NT2/D1 (cell line): ENCODE data around the gene CWF19L2.

Experiments
- DNase-seq: peaks from one replicate; pipeline ENCODE4 v3.0.0-alpha.2; 2011; ENCODE audit warnings: low read depth, low spot score
- H3K27me3 ChIP-seq: 2 replicates; pipeline ENCODE4 v1.6.0; 2011; ENCODE audit warnings: mild to moderate bottlenecking; ENCODE audit not compliant: insufficient read length, insufficient read depth
- H3K36me3 ChIP-seq: 2 replicates; pipeline ENCODE4 v1.6.1; 2011; ENCODE audit warnings: mild to moderate bottlenecking, low read length, mixed read lengths; ENCODE audit not compliant: insufficient read depth, insufficient read length
- H3K4me1 ChIP-seq: 2 replicates; pipeline ENCODE4 v1.5.1; 2011; ENCODE audit not compliant: insufficient read depth, insufficient read length
- H3K4me3 ChIP-seq: 2 replicates; pipeline ENCODE4 v1.5.1; 2011; ENCODE audit warnings: low read depth; ENCODE audit not compliant: insufficient read length
- H3K9ac ChIP-seq: 2 replicates; pipeline ENCODE4 v1.6.0; 2011; ENCODE audit warnings: low read depth; ENCODE audit not compliant: insufficient read length
- H3K9me3 ChIP-seq: 2 replicates; pipeline ENCODE4 v1.5.1; 2011; ENCODE audit warnings: mild to moderate bottlenecking, low read length; ENCODE audit not compliant: insufficient read depth
- SUZ12 ChIP-seq: IDR thresholded peaks from 2 replicates; pipeline ENCODE4 v1.6.1; 2011; ENCODE audit not compliant: insufficient read length, insufficient read depth; ENCODE audit errors: extremely low read depth
- YY1 ChIP-seq: IDR thresholded peaks from 2 replicates; pipeline ENCODE4 v1.6.1; 2011; ENCODE audit not compliant: insufficient read length, insufficient read depth
- ZNF274 ChIP-seq: IDR thresholded peaks from 2 replicates; pipeline ENCODE4 v1.6.1; 2011; ENCODE audit warnings: mild to moderate bottlenecking, low read depth, low read length

Gene CWF19L2

DNA sequence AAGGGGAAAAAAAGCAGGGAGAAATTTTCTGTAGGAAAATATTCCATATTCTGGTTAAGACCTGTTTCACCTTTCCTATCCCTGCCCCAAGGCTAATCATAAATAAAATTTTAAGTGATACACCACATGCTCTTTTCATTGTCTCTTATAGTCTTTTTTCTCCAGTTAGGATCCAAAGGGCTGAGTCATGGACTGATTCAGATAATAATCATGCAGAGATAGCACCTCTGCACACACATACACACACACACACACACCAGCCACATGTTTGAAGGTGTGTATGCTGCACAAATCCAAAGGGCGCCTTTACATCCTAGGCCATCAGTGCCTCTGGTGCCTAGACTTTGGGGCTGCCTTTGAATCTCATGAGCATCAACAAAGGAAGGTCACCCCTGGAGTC, 35.5 kb upstream of the CWF19L2 start:
- H3K4me3 ChIP-seq, result no peak overlapping the region
- no peaks in the 10 kb centered on the region for H3K4me1 ChIP-seq
- H3K9me3 ChIP-seq, result no peaks in the 10 kb centered on the region
- no peaks in the 10 kb centered on the region for H3K36me3 ChIP-seq
- DNase-seq, result no peak
- H3K27me3 ChIP-seq, result no peaks in the 10 kb centered on the region
- TF ChIP-seq YY1, result no peak
- no peak for TF ChIP-seq SUZ12
- no peak for TF ChIP-seq ZNF274
- no peak overlapping the region for H3K9ac ChIP-seq

- H3K27me3 ChIP-seq, result no peaks in the 10 kb centered on the region
- H3K9me3 ChIP-seq, result no peaks in the 10 kb centered on the region
- H3K9ac ChIP-seq, result no peak overlapping the region
- DNase-seq, result no peak
- no peaks in the 10 kb centered on the region for H3K4me1 ChIP-seq
- H3K4me3 ChIP-seq, result no peak overlapping the region
- no peaks in the 10 kb centered on the region for H3K36me3 ChIP-seq
- TF ChIP-seq SUZ12 (no peak), YY1 (no peak), ZNF274 (no peak)
Measured at GRCh38 chr11:107490836-107491235, 33.2 kb upstream of the CWF19L2 start.

DNA sequence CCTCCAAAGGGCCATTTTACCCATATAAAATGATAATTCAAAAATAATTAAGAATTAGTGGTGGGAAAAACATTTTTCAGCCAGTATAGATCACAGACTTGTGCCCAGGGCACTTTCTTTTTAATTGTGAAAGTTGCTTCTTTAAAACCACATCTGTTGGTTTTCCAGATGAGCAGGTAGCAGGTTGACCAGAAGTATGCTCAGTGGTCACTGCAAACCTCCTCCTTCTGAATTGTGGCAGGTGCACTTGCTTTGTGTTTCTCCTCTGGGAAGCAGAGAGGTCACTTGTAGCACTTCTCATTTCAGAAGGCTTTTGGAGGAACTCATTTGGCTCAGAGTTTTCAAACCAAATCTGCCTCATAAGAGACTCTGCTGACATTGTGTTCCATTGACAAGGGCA, 24.6 kb upstream of the CWF19L2 start:
- Histone ChIP-seq H3K4me1 (no peaks in the 10 kb centered on the region), H3K9me3 (no peaks in the 10 kb centered on the region), H3K9ac (no peak overlapping the region), H3K27me3 (no peaks in the 10 kb centered on the region), H3K36me3 (no peaks in the 10 kb centered on the region), H3K4me3 (no peak overlapping the region)
- no peak for DNase-seq
- no peak for TF ChIP-seq SUZ12
- TF ChIP-seq ZNF274, result no peak
- no peak for TF ChIP-seq YY1

- no peaks in the 10 kb centered on the region for H3K36me3 ChIP-seq
- H3K9ac ChIP-seq, result no peak overlapping the region
- no peaks in the 10 kb centered on the region for H3K27me3 ChIP-seq
Measured at GRCh38 chr11:107478922-107479321, 21.3 kb upstream of the CWF19L2 start.

GRCh38 chr11:107477820-107478219, 20.2 kb upstream of the CWF19L2 start:
- TF ChIP-seq SUZ12, result no peak
- no peak for TF ChIP-seq ZNF274
- TF ChIP-seq YY1, result no peak
- Histone ChIP-seq H3K4me3 (no peak overlapping the region), H3K36me3 (no peaks in the 10 kb centered on the region), H3K9ac (no peak overlapping the region), H3K4me1 (no peaks in the 10 kb centered on the region), H3K27me3 (no peaks in the 10 kb centered on the region), H3K9me3 (no peaks in the 10 kb centered on the region)
- no peak for DNase-seq

More at GRCh38 chr11:107478922-107479321, 21.3 kb upstream of the CWF19L2 start:
- Histone ChIP-seq H3K4me3 (no peak overlapping the region), H3K9me3 (no peaks in the 10 kb centered on the region), H3K4me1 (no peaks in the 10 kb centered on the region)
- no peak for DNase-seq
- TF ChIP-seq ZNF274 (no peak), SUZ12 (no peak), YY1 (no peak)

- no peaks in the 10 kb centered on the region for H3K36me3 ChIP-seq
- TF ChIP-seq YY1 (no peak), ZNF274 (no peak), SUZ12 (no peak)
- no peak overlapping the region for H3K9ac ChIP-seq
- no peak overlapping the region for H3K4me3 ChIP-seq
- H3K9me3 ChIP-seq, result no peaks in the 10 kb centered on the region
- no peaks in the 10 kb centered on the region for H3K4me1 ChIP-seq
- no peak for DNase-seq
- H3K27me3 ChIP-seq, result no peaks in the 10 kb centered on the region
Measured at GRCh38 chr11:107473792-107474191, 16.2 kb upstream of the CWF19L2 start.

GRCh38 chr11:107472966-107473365, 15.3 kb upstream of the CWF19L2 start:
- TF ChIP-seq SUZ12 (no peak), ZNF274 (no peak), YY1 (no peak)
- Histone ChIP-seq H3K27me3 (no peaks in the 10 kb centered on the region), H3K4me3 (no peak overlapping the region), H3K4me1 (no peaks in the 10 kb centered on the region), H3K36me3 (no peaks in the 10 kb centered on the region), H3K9ac (no peak overlapping the region), H3K9me3 (no peaks in the 10 kb centered on the region)
- DNase-seq, result no peak

- Histone ChIP-seq H3K27me3 (no peaks in the 10 kb centered on the region), H3K9ac (no peak overlapping the region), H3K36me3 (no peaks in the 10 kb centered on the region), H3K9me3 (no peaks in the 10 kb centered on the region), H3K4me1 (no peaks in the 10 kb centered on the region), H3K4me3 (no peak overlapping the region)
- DNase-seq, result no peak
- TF ChIP-seq YY1, result no peak
- TF ChIP-seq SUZ12, result no peak
- TF ChIP-seq ZNF274, result no peak
Measured at GRCh38 chr11:107468596-107468995, 11.0 kb upstream of the CWF19L2 start.
